Measurements from ENCODE around the gene TRIM22.
"Not testable (repeated sequence)": the region's sequence is repeated elsewhere in the genome, so short reads cannot be mapped to it uniquely, and the experiment has no call there.

TRIM22 gene, protein sequence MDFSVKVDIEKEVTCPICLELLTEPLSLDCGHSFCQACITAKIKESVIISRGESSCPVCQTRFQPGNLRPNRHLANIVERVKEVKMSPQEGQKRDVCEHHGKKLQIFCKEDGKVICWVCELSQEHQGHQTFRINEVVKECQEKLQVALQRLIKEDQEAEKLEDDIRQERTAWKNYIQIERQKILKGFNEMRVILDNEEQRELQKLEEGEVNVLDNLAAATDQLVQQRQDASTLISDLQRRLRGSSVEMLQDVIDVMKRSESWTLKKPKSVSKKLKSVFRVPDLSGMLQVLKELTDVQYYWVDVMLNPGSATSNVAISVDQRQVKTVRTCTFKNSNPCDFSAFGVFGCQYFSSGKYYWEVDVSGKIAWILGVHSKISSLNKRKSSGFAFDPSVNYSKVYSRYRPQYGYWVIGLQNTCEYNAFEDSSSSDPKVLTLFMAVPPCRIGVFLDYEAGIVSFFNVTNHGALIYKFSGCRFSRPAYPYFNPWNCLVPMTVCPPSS

DNA sequence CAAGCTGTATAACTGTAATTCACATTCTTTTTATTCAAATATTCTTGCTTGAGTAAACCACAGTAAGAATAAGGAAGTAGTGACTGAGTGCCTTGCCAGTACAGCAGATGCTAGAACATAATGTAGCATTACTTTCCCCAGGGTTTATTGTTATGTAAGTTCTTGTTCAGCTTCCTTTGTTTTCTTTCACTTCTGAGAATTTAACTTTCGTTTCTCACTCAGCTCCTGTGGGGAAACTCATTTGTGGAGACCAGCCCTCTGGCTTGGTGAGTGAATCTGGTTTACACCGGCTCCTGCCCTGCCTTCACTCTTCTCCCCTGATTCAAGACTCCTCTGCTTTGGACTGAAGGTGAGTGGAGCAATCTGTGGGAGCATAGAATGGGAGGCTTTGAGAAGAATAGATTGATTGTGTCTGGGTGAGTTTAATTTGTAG, at the start of gene TRIM22:
TSS of gene TRIM22 (plus strand) at position 240 of the 433 bp plus-strand sequence. CDS start 6,443 bp downstream, outside the sequence.
- peak in 1 of 2 donors; percentile 18 for DNase-seq (ENCODE audit: extremely low read depth in 1 of 2, low read depth in 1 of 2)

DNA sequence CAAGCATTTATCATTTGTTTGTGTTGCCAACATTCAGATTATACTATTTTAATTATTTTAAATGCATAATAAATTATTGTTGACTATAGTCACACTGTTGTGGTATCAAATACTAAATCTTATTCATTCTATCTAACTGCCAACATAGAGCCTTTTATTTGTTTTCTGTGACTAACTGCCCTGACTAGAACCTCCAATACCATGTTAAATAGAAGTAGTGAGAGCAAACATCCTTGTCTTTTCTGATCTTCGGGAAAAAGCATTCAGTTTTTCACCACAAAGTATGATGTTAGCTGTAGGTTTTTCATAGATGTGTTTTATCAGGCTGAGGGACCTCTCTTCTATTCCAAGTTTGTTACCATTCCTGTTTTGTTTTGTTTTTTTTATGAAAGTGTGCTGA, 49.6 kb upstream of the TRIM22 start:
- no peak for DNase-seq (ENCODE audit: extremely low read depth in 1 of 2, low read depth in 1 of 2)

DNA sequence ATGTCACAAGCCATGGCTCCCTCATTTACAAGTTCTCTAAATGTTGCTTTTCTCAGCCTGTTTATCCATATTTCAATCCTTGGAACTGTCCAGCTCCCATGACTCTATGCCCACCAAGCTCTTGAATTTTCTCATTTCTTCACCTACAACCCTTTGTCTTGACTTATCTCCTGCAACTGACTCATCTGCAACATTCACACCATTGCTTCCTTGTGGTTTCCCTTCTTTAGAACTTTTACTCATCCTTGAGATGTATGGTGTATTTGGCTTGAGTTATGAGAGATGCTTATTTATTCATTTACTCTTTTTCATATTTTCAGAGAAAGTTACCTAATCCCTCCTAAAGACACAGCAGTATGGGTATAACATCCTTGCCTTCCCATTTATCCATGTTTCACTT, 46.0 kb upstream of the TRIM22 start:
- no peak for DNase-seq (ENCODE audit: extremely low read depth in 1 of 2, low read depth in 1 of 2)

DNA sequence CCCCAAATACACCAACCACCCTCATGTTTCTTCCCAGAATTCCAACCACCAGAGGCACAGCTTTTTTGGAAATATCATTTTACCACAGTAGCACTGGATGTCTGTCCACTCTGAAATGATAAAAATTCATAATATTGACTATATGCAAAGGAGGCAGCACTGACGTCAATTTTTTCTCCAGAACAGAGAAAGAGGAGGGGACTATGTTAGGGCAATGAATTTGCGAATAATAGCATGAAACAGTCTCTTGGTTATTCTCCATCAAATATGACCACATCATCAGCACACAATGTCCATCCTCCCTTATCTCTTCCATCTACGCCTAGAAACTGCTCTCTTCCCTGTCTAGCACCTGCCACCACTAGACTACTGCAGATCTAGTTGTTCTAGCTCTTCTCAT, 43.5 kb upstream of the TRIM22 start:
- no peak for DNase-seq (ENCODE audit: extremely low read depth in 1 of 2, low read depth in 1 of 2)

DNA sequence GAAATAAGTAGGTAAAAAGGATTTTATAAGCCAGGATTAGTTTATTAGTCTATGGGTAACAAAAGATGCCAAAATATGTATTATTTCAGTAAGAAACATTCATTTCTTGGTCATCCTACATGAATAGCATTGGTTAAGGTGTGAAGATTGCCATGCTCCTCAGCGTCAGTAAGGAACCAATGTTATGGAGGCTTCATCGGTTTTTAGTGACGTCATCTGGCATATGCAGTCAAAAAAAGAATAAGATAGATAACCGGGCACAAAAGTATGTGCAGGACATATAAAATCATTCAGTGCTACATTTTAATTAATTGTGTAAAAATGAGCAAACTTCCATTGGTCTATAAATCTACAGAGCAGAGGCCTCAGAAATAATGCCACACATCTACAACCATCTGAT, 34.1 kb upstream of the TRIM22 start:
- DNase-seq (ENCODE audit: extremely low read depth in 1 of 2, low read depth in 1 of 2) = no peak

DNA sequence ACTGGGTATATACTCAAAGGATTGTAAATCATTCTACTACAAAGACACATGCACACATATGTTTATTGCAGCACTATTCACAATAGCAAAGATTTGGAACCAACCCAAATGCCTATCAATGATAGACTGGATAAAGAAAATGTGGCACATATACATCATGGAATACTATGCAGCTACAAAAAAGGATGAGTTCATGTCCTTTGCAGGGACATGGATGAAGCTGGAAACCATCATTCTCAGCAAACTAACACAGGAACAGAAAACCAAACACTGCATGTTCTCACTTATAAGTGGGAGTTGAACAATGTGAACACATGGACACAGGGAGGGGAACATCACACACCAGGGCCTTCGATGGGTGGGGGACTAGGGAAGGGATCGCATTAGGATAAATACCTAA, 32.6 kb upstream of the TRIM22 start:
- not testable (repeated sequence) for DNase-seq (ENCODE audit: extremely low read depth in 1 of 2, low read depth in 1 of 2)

DNA sequence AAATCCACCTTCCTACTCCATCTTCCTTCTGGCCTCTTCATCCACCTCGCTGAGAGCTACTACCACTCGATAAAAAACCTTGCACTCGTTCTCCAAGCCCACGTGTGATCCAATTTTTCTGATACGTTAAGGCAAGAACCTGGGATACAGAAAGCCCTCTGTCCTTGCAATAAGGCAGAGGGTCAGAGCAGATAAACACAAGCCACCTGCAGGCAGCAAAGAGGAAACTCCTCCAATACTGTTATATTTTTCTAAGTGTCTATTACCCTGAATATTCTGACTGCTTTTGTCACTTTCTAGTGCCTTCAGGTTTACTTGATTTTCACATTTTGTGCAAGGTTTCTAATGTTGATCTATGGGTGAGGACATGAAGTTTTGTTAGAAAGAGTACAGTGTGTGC, 31.3 kb upstream of the TRIM22 start:
- no peak for DNase-seq (ENCODE audit: extremely low read depth in 1 of 2, low read depth in 1 of 2)

DNA sequence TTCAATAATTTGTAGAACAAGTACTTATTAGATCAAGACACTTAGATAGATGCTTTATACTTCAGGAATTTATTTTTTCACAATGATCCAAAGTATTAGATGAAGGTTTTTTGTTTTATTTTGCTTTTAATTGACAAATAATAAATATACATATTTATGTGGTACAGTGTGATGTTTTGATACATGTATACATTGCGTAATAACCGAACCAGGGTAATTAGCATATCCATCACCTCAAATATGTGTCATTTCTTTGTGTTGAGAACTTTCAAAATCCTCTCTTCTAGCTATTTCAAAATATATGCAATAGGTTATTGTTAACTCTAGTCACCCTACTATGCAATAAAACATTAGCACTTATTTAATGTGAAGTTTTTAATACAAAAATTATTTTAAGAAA, 26.1 kb upstream of the TRIM22 start:
- DNase-seq (ENCODE audit: extremely low read depth in 1 of 2, low read depth in 1 of 2) = no peak

DNA sequence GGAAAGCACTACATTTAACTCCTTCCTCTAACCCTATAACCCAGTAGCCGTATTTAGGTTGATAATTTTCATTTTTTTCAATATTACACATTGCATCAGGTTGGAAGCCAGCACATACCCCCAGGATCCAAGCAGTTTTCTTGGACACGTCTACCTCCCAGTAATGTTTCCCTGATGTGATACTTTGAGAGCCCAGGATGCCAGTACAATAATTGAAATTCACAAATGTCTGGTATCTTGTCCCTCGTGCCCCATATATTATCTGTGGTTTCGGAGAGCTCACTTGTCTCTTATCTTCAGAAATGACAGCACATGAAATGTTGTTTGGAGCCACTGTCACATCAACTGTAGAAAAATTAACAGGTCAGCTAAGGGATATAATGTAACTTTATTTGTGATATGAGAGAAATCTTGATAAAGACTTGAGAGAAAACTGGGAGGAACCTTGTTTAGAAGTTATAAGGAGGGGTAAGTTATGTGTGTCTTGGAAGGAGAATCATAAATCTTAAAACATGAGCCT, 24.5 kb upstream of the TRIM22 start:
- no peak for DNase-seq (ENCODE audit: extremely low read depth in 1 of 2, low read depth in 1 of 2)

DNA sequence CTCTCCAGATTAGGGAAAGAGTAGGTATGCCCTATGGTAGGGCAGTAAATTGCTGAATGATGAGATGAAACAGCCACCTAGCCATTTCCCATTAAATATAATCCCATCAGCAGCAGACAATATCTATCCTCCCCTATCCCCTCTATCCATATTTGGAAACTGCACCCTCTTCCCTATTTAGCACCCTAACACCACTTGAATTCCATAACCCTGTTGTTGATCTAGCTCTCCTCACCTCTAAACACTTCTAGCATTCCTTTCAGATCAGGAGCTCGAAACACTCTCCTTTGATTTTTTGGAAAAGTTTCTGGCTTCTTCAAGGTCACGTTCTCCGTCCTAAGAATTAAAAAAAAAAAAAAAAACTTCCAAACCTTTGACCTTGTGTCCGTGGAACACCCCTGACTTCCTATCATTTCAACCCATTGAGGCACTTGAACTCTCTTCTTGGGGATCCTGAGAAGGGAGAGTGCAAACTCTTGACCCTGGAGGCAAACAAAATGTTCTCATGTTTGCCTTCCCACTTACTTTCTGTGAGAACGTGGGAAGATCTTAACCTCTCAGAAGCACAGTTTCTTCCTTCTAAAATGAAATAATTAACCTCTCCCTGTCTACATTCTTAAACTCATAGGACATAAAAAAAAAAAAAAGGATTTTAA, 23.7 kb upstream of the TRIM22 start:
- DNase-seq (ENCODE audit: extremely low read depth in 1 of 2, low read depth in 1 of 2) = no peak

DNA sequence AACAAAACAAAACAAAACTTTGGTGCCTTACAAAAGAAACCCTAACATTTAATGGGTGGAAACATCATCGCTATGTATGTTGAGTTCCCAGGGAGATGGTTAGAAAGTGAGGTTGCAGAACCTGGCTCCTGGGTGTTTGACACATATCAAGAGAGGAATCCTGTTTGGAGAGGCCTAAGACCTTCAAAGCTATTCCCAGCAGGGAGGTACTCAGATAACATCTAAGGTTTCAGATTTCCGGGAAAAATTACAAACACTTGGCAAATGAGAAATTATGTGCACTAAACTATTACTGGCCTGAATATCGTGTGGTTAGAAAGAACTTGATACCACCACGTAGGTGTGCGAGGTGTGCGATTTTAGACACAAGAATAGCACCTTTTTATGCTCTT, 23.2 kb upstream of the TRIM22 start:
- no peak for DNase-seq (ENCODE audit: extremely low read depth in 1 of 2, low read depth in 1 of 2)

DNA sequence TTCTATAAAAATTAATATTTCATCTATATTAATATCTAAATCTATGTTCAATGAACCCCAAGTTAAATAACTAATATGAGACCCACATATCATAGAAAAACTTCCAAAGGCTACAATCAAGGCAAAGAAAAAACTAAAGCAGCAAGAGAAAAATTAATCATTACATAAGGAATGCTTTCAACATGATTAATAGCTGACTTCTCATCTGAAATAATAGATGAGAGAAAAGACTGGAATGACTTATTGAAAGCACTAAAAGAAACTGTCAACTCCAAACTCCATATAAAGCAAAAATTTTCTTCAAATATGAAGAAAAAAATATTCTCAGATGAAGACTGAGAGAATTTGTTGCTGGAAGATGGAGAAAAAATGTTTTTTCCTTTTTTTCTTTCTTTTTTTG, 17.8 kb upstream of the TRIM22 start:
- DNase-seq (ENCODE audit: extremely low read depth in 1 of 2, low read depth in 1 of 2) = no peak

DNA sequence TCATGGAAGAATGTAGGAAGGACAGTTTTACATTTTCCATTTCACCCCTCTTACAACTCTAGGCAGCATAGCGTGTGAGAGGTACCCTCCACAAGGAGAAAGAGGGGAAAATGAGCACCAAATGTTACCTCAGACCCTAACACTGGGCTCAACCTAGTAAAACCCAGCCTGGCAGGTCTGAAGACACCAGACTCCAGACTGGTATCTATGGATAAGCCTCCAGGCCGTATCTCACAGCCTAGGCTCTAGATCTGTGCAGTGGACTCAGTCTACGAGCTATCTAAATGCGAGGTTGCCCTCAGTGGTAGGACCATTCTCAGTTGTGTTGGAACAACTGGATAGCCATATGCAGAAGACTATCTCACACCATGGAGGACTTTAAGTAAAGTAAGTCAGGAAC, 15.2 kb upstream of the TRIM22 start:
- no peak for DNase-seq (ENCODE audit: extremely low read depth in 1 of 2, low read depth in 1 of 2)

DNA sequence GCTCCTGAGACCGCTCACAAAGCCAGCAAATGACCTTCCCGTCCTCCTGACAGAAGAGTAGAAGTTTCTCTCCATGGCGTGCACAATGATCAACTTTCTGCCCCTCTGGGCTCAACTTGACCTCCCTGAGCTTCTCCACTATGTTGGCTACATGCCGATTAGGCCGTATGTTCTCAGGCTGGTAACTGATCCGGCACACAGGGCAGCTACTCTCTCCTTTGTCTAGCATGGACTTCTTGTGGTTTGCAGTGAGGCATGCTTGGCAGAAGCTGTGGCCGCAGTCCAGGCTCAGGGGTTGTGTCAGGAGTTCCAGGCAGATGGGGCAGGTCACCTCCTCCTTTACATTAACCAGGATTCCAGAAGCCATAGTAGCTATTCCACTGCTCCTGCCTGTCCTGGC, 9.8 kb upstream of the TRIM22 start:
- DNase-seq (ENCODE audit: extremely low read depth in 1 of 2, low read depth in 1 of 2) = no peak

DNA sequence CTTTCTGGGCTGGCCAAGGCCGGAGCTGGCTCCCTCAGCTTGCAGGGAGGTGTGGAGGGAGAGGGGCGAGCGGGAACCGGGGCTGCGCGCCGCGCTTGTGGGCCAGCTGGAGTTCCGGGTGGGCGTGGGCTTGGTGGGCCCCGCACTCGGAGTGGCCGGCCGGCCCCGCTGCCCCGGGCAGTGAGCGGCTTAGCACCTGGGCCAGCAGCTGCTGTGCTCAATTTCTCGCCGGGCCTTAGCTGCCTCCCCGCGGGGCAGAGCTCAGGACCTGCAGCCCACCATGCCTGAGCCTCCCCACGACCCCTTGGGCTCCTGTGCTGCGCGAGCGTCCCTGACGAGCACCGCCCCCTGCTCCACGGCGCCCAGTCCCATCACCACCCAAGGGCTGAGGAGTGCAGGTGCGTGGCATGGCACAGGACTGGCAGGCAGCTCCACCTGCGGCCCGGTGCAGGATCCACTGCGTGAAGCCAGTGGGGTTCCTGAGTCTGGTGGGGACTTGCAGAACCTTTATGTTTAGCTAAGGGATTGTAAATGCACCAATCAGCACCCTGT, 6.6 kb upstream of the TRIM22 start:
- not testable (repeated sequence) for DNase-seq (ENCODE audit: extremely low read depth in 1 of 2, low read depth in 1 of 2)

DNA sequence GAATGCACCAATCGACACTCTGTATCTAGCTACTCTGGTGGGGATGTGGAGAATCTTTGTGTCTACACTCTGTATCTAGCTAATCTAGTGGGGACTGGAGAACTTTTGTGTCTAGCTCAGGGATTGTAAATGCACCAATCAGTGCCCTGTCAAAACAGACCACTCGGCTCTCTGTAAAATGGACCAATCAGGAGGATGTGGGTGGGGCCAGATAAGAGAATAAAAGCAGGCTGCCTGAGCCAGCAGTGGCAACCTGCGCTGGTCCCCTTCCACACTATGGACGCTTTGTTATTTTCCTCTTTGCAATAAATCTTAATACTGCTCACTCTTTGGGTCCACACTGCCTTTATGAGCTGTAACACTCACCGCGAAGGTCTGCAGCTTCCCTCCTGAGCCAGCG, 6.0 kb upstream of the TRIM22 start:
- DNase-seq (ENCODE audit: extremely low read depth in 1 of 2, low read depth in 1 of 2) = peak in 1 of 2 donors; percentile 15

DNA sequence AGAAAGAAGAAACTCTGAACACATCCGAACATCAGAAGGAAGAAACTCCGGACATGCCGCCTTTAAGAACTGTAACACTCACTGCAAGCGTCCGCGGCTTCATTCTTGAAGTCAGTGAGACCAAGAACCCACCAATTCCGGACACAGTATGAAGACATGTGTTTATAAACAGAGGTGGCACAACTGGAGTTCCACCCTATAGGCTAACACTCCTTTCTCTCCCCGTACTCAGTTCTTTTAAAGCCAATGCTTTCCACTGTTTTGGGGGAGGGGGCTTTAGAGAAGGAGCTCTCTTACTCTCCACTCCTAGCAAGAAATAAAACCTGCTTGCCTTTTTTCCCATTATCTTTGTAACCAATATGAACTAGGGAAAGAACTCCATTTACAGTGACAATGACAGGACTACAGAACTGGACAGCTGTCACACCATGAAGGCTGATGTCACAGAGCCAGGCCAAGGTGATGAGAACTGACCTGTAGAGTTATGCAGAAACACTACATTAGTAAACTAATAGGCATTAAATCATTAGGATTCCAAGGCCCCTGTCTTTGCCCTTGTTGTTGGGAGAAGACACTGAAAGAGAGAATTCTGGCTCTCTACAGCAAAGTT, 5.4 kb upstream of the TRIM22 start:
- no peak for DNase-seq (ENCODE audit: extremely low read depth in 1 of 2, low read depth in 1 of 2)

DNA sequence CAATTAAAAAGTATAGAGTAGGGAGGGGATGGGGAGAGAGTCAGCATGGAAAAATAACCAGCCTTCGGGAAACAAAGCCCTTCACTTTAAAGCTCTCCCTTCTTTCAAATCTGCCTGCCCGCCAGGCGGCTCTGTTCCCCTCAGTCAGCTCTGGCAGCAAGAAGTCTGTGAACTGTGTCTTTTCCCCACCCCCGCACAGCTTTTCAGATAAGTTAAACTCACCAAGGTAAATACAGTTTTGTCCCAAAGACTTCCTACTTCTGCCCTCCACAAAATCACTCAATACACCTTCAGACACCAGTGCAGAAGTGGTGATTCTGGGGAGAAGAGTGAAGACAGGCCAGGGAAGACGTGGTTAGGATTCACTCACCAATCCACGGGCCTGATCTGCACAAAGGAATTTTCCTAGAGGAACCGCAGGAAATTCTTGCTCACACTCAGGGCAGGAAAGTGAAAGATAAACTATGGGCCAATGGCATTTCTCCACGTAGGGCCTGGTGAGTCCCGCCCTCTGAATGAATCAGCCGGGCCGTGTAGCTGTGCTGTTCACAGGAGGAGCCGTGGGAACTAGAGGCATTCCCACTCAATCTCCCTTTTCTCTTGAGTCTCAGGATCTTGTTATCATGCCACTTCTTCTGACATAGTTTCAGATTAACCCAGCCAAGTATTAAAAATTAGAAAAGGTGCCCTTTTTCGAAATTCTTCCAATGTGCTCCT, 4.8 kb upstream of the TRIM22 start, which contains the start of gene TRIM5:
TSS of gene TRIM5 (minus strand) at position 429 of the 717 bp plus-strand sequence. CDS start 4,897 bp downstream, outside the sequence.
- DNase-seq (ENCODE audit: extremely low read depth in 1 of 2, low read depth in 1 of 2) = peak; percentile 48 to 71

DNA sequence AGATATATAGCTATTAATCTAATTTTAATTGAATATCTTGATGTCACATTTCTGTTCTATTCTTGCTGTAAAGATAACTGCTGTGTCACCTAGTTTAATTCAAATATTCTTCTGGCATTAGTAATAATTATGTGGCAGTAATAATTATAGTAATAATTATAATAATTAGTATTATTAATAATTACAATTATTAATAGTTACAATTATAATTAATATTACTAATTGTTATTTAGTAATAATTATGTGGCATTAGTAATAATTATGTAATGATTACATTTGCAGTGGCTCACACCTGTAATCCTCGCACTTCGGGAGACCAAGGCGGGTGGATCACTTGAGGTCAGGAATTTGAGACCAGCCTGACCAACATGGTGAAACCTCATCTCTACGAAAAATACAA, 3.2 kb upstream of the TRIM22 start:
- no peak for DNase-seq (ENCODE audit: extremely low read depth in 1 of 2, low read depth in 1 of 2)

DNA sequence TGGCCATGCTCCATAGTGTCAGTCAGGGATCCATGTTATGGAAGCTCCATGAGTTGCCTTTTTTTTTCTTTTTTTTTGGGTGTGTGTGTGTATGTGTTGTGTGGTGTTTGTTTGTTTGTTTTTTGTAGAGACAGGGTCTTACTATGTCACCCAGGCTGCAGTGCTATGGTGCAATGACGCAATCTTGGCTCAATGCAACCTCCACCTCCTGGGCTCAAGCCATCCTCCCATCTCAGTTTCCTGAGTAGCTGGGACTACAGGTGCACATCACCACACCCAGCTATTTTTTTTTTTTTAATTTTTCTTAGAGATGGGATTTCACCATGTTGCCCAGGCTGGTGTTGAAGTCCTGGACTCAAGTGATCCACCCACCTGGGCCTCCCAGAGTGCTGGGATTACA, 1.1 kb upstream of the TRIM22 start:
- no peak for DNase-seq (ENCODE audit: extremely low read depth in 1 of 2, low read depth in 1 of 2)

Measured in stimulated activated CD8-positive, alpha-beta memory T cell treated with anti-CD3 and anti-CD28 coated beads, Interleukin-7, amount 100 ng/mL, for 48 hours (primary cell).